ENCODE data around the gene RARG.
A peak's percentile ranks its signal among the peaks of the same experiment; 100 is the strongest.

The RARG gene

DNA sequence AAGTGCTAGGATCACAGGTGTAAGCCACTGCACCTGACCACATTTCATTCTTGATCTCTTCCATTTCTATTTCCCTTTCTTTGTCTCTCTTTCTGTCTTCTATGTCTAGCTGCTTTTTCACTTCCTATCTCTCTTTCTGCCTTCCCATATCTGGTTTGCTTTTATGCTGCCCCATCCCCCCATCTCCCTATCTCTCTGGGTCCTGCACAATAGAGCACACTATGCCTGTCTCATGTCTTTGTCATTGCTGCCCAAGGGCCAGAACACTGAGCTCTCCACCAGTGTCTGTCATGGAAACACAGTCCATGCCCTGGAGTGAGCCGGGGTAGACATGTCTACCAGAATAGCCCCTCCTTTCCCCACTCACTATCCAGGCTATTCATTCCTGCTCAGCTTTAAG lies 12.3 kb upstream of the RARG start:
- Histone ChIP-seq H3K9me3 (ENCODE audit: control insufficient read depth, insufficient read depth, low read depth, low read length) (no peaks in the 10 kb centered on the region), H3K36me3 (ENCODE audit: control insufficient read depth in 2 of 2, insufficient read depth in 1 of 2, low read length in 2 of 2) (no peaks in the 10 kb centered on the region), H3K4me3 (ENCODE audit: low read depth, low read length) (no peak overlapping the region), H3K4me1 (ENCODE audit: control insufficient read depth, insufficient read depth, low read length) (no peaks in the 10 kb centered on the region), H3K27ac (ENCODE audit: extremely low read depth, low read depth, low read length) (no peak overlapping the region)
- ChIA-PET CTCF (interaction anchor here (1.0 to 1.2 kb wide), 2 partner anchors 31 to 178 kb away, joined by 3 to 5 read pairs; no protein-coding TSS in a partner anchor), POLR2A (interaction anchor here (1.0 to 1.2 kb wide), 3 partner anchors 17 to 24 kb away, joined by 3 to 4 read pairs (median 3); partner anchors contain the start of gene ESPL1)
- TF ChIP-seq ZNF362 (tag by site-specific recombination; IDR thresholded peaks at IDR 0.05) (no peak), ZNF600 (tag by site-specific recombination; IDR thresholded peaks at IDR 0.05) (0 out of 2 replicates have a peak, but pooled peaks have one; percentile 22), ZNF174 (tag by site-specific recombination; IDR thresholded peaks at IDR 0.05) (no peak), ZNF521 (tag by site-specific recombination; IDR thresholded peaks at IDR 0.05) (no peak), ZNF449 (tag by site-specific recombination; IDR thresholded peaks at IDR 0.05) (no peak), ZNF561 (tag by site-specific recombination; IDR thresholded peaks at IDR 0.05; ENCODE audit: borderline replicate concordance) (no peak), ZSCAN16 (tag by site-specific recombination; IDR thresholded peaks at IDR 0.05) (no peak), PRDM1 (tag by site-specific recombination; IDR thresholded peaks at IDR 0.05) (0 out of 2 replicates have a peak, but pooled peaks have one; percentile 10), KLF10 (tag by site-specific recombination; IDR thresholded peaks at IDR 0.05) (no peak), ZNF350 (tag by site-specific recombination; IDR thresholded peaks at IDR 0.05) (no peak), ZBTB17 (tag by site-specific recombination; IDR thresholded peaks at IDR 0.05) (peak; percentile 31; the same call in 1 of the 2 replicates)
- TF ChIP-seq, protein P1, sequence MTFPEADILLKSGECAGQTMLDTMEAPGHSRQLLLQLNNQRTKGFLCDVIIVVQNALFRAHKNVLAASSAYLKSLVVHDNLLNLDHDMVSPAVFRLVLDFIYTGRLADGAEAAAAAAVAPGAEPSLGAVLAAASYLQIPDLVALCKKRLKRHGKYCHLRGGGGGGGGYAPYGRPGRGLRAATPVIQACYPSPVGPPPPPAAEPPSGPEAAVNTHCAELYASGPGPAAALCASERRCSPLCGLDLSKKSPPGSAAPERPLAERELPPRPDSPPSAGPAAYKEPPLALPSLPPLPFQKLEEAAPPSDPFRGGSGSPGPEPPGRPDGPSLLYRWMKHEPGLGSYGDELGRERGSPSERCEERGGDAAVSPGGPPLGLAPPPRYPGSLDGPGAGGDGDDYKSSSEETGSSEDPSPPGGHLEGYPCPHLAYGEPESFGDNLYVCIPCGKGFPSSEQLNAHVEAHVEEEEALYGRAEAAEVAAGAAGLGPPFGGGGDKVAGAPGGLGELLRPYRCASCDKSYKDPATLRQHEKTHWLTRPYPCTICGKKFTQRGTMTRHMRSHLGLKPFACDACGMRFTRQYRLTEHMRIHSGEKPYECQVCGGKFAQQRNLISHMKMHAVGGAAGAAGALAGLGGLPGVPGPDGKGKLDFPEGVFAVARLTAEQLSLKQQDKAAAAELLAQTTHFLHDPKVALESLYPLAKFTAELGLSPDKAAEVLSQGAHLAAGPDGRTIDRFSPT (tag by site-specific recombination; IDR thresholded peaks at IDR 0.05), result no peak

- H3K9me3 ChIP-seq (ENCODE audit: control insufficient read depth, insufficient read depth, low read depth, low read length), result no peaks in the 10 kb centered on the region
- ChIA-PET POLR2A (interaction anchor here (0.5 kb wide), 1 partner anchor 148 kb away, joined by 6 read pairs; no protein-coding TSS in a partner anchor), CTCF (interaction anchor here (0.7 to 4.1 kb wide), 2 partner anchors 22 to 29 kb away, joined by 4 to 14 read pairs; no protein-coding TSS in a partner anchor)
- H3K4me3 ChIP-seq (ENCODE audit: low read depth, low read length), result no peak overlapping the region
- no peaks in the 10 kb centered on the region for H3K36me3 ChIP-seq (ENCODE audit: control insufficient read depth in 2 of 2, insufficient read depth in 1 of 2, low read length in 2 of 2)
- no peaks in the 10 kb centered on the region for H3K4me1 ChIP-seq (ENCODE audit: control insufficient read depth, insufficient read depth, low read length)
- no peak overlapping the region for H3K27ac ChIP-seq (ENCODE audit: extremely low read depth, low read depth, low read length)
- TF ChIP-seq ZNF48 (tag by site-specific recombination; IDR thresholded peaks at IDR 0.05) (no peak), ZBTB8A (tag by site-specific recombination; IDR thresholded peaks at IDR 0.05) (0 out of 2 replicates have a peak, but pooled peaks have one; percentile 8), ZIC2 (tag by site-specific recombination; IDR thresholded peaks at IDR 0.05) (0 out of 2 replicates have a peak, but pooled peaks have one; percentile 11), ZNF830 (tag by site-specific recombination; IDR thresholded peaks at IDR 0.05; ENCODE audit: low read depth) (no peak), EGR2 (tag by site-specific recombination; IDR thresholded peaks at IDR 0.05; ENCODE audit: low read depth) (0 out of 2 replicates have a peak, but pooled peaks have one; percentile 7)
These were observed 9.8 kb upstream of the RARG start for GRCh38 chr12:53241623-53242412.

All from HEK293 (cell line).